A673 (cell line): ENCODE measurements around the gene GNAS. TPM values are rescaled to one million over a fixed set of nuclear protein-coding genes. Genes with fewer than 3 reads are reported as not detected.

ENCODE experiments used
- BruUV-seq: library from RNA; stranded (reverse); fragments of 400-500 nt; replicated peaks from 2 replicates; lab custom pipeline; 2021; lab: Mats Ljungman, UMichigan
- CTCF ChIA-PET: fragments of 300-600 bp; sonication (Branson Sonifier 250); formaldehyde crosslinking; loops from one replicate; lab custom pipeline; 2022; ENCODE audit warnings: antibody characterized with exemption; lab: Charles Lee
- POLR2A ChIA-PET: fragments of 300-600 bp; sonication (Branson Sonifier 250); formaldehyde crosslinking; loops from one replicate; lab custom pipeline; 2022; ENCODE audit warnings: antibody characterized with exemption; ENCODE audit not compliant: low non-redundant PET; lab: Charles Lee
- DNase-seq: peaks from one replicate; pipeline ENCODE4 v3.0.0-alpha.2; 2015; ENCODE audit warnings: low spot score
- H3K27ac ChIP-seq: fragments of 200-600 bp; sonication (generic); 2 replicates; pipeline ENCODE4 v1.5.1; 2016; ENCODE audit warnings: mixed run types, low read depth, mild to moderate bottlenecking, mixed read lengths, antibody characterized with exemption, low read length; ENCODE audit not compliant: poor library complexity, severe bottlenecking
- H3K27me3 ChIP-seq: fragments of 200-600 bp; sonication (generic); replicated peaks from 2 replicates; pipeline ENCODE4 v1.6.1; 2017; ENCODE audit warnings: mixed run types, low read depth, mild to moderate bottlenecking, mixed read lengths, antibody characterized with exemption, low read length; ENCODE audit not compliant: insufficient read depth, poor library complexity
- H3K36me3 ChIP-seq: fragments of 200-600 bp; sonication (generic); 2 replicates; pipeline ENCODE4 v1.6.1; 2016; ENCODE audit warnings: mixed run types, mild to moderate bottlenecking, mixed read lengths, antibody characterized with exemption, low read length; ENCODE audit not compliant: insufficient read depth, poor library complexity, severe bottlenecking
- H3K4me1 ChIP-seq: fragments of 200-600 bp; sonication (generic); 2 replicates; pipeline ENCODE4 v1.6.1; 2017; ENCODE audit warnings: mixed run types, mild to moderate bottlenecking, mixed read lengths, antibody characterized with exemption, low read length; ENCODE audit not compliant: insufficient read depth, poor library complexity, severe bottlenecking
- H3K4me3 ChIP-seq: fragments of 200-600 bp; sonication (generic); 2 replicates; pipeline ENCODE4 v1.5.1; 2016; ENCODE audit warnings: low read depth, mixed run types, mild to moderate bottlenecking, mixed read lengths, low read length; ENCODE audit not compliant: poor library complexity, severe bottlenecking
- H3K9me3 ChIP-seq: fragments of 200-600 bp; sonication (generic); 2 replicates; pipeline ENCODE4 v1.6.1; 2016; ENCODE audit warnings: mixed run types, low read depth, mild to moderate bottlenecking, mixed read lengths, antibody characterized with exemption, low read length; ENCODE audit not compliant: poor library complexity, severe bottlenecking
- EZH2 ChIP-seq: fragments of 200-600 bp; sonication (generic); IDR thresholded peaks from 2 replicates; pipeline ENCODE4 v1.6.1; 2017; ENCODE audit warnings: borderline replicate concordance, low read depth, mild to moderate bottlenecking, mixed read lengths, antibody characterized with exemption, low read length; ENCODE audit not compliant: poor library complexity, severe bottlenecking
- intact Hi-C: fragments of 100-400 bp; cut with micrococcal nuclease; formaldehyde crosslinking; loops from one replicate; pipeline ENCODE4 v1.10.0; 2022; ENCODE audit not compliant: unreplicated experiment
- total RNA-seq: library from RNA; stranded (reverse); gene quantifications from 2 replicates; pipeline ENCODE4 v1.2.3, GENCODE V29; 2021
- TF ChIP-seq, protein P1 (sequence below): fragments of 300-800, 200-600 bp; sonication (generic); conservative IDR thresholded peaks from 2 replicates; pipeline ENCODE4 v1.5.1; 2017; ENCODE audit warnings: low read depth, mild to moderate bottlenecking, antibody characterized with exemption, low read length, moderate library complexity, mixed read lengths

The GNAS gene
- total RNA-seq, 1 experiment from 2014 or later, result 1,108 TPM

DNA sequence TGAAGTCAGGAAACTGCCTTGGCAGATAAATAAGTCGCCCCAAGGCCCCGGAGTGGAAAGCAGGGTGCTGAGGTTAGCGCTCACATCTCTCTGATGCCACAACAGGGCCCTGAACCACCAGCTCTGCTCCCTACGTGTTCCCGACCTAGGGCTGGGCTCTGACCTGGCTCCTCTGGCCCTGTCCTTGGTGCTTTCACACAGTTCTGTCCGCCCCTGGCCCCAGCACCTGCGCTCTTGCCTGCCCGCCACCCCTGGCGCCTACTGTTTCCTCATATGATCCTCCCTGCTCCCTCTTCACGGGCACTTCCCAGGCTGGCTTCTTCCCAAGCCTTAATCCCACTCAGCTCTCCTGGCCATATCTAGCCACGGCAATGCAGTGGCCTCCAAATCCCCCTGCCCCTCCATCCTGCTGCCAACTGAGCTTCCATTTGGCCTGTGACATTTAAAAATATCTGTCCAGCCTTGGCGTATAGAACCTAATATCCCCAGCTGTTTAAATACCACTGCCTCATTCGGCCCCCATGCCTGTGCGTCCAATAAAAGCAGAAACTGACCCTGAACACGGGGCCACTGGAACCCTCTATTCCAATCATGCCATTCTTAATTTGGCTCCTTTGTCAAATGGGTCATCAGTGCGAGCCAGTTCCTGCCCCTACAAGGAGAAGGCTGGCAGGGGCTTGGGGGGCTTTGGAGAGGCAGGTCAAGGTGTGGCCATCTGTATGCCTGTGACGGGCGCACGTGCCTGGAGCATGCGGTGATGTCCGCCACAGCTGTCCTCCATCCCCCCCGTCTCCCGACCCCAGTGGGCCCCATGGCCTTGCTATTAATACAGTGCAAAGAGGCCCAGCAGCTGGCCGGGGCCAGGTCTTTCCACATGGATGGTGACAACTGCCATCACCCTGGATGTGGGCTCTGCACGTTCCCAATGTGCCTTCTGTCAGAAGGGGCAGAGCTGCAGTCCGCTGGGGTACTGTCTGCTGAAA, 29.5 kb upstream of the GNAS start:
- no peak overlapping the region for H3K4me3 ChIP-seq
- DNase-seq, result no peak
- no peaks in the 10 kb centered on the region for H3K36me3 ChIP-seq
- H3K4me1 ChIP-seq, result no peaks in the 10 kb centered on the region
- intact Hi-C loops, result no loop called here
- no TSS peak for BruUV-seq
- POLR2A ChIA-PET, result no interaction called here
- CTCF ChIA-PET, result no interaction called here
- H3K27me3 ChIP-seq, result no peaks in the 10 kb centered on the region
- no peak overlapping the region for H3K27ac ChIP-seq
- no peak for TF ChIP-seq EZH2
- TF ChIP-seq, protein P1, sequence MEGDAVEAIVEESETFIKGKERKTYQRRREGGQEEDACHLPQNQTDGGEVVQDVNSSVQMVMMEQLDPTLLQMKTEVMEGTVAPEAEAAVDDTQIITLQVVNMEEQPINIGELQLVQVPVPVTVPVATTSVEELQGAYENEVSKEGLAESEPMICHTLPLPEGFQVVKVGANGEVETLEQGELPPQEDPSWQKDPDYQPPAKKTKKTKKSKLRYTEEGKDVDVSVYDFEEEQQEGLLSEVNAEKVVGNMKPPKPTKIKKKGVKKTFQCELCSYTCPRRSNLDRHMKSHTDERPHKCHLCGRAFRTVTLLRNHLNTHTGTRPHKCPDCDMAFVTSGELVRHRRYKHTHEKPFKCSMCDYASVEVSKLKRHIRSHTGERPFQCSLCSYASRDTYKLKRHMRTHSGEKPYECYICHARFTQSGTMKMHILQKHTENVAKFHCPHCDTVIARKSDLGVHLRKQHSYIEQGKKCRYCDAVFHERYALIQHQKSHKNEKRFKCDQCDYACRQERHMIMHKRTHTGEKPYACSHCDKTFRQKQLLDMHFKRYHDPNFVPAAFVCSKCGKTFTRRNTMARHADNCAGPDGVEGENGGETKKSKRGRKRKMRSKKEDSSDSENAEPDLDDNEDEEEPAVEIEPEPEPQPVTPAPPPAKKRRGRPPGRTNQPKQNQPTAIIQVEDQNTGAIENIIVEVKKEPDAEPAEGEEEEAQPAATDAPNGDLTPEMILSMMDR, result no peak
- H3K9me3 ChIP-seq, result no peaks in the 10 kb centered on the region

- ChIA-PET POLR2A (interaction anchor here (0.7 kb wide), 1 partner anchor 15 kb away, joined by 4 read pairs; no protein-coding TSS in a partner anchor), CTCF (no interaction called here)
- no peaks in the 10 kb centered on the region for H3K36me3 ChIP-seq
- DNase-seq, result no peak
- no peak overlapping the region for H3K27ac ChIP-seq
- intact Hi-C loops, result no loop called here
- TF ChIP-seq, protein P1, result no peak
- no peak for TF ChIP-seq EZH2
- no TSS peak for BruUV-seq
- H3K4me1 ChIP-seq, result no peaks in the 10 kb centered on the region
- no peaks in the 10 kb centered on the region for H3K27me3 ChIP-seq
- H3K4me3 ChIP-seq, result no peak overlapping the region
- no peaks in the 10 kb centered on the region for H3K9me3 ChIP-seq
Observed at GRCh38 chr20:58824843-58825242, 27.7 kb upstream of the GNAS start.

GRCh38 chr20:58825450-58825849, 27.1 kb upstream of the GNAS start:
- no peak for DNase-seq
- H3K27me3 ChIP-seq, result no peaks in the 10 kb centered on the region
- POLR2A ChIA-PET, result no interaction called here
- no peaks in the 10 kb centered on the region for H3K36me3 ChIP-seq
- TF ChIP-seq, protein P1, result no peak
- no peak for TF ChIP-seq EZH2
- no TSS peak for BruUV-seq
- intact Hi-C loops, result no loop called here
- no peaks in the 10 kb centered on the region for H3K9me3 ChIP-seq
- H3K4me1 ChIP-seq, result no peaks in the 10 kb centered on the region
- CTCF ChIA-PET, result no interaction called here
- H3K27ac ChIP-seq, result no peak overlapping the region
- no peak overlapping the region for H3K4me3 ChIP-seq
